AG10803 (cell line): ENCODE results near the gene C14orf119.
A peak's percentile ranks its signal among the peaks of the same experiment; 100 is the strongest.

Experiments used
- DNase-seq: peaks from one replicate; pipeline ENCODE4 v3.0.0; 2010; ENCODE audit warnings: low read depth
- H3K4me3 ChIP-seq: 2 replicates; pipeline ENCODE4 v1.5.1; 2011; ENCODE audit warnings: mild to moderate bottlenecking, low read length, control low read depth
- TF ChIP-seq, protein P1 (sequence below): conservative IDR thresholded peaks from 2 replicates; pipeline ENCODE4 v1.5.1; 2011; ENCODE audit warnings: mild to moderate bottlenecking, low read length, control low read depth, inconsistent platforms

C14orf119 gene

DNA sequence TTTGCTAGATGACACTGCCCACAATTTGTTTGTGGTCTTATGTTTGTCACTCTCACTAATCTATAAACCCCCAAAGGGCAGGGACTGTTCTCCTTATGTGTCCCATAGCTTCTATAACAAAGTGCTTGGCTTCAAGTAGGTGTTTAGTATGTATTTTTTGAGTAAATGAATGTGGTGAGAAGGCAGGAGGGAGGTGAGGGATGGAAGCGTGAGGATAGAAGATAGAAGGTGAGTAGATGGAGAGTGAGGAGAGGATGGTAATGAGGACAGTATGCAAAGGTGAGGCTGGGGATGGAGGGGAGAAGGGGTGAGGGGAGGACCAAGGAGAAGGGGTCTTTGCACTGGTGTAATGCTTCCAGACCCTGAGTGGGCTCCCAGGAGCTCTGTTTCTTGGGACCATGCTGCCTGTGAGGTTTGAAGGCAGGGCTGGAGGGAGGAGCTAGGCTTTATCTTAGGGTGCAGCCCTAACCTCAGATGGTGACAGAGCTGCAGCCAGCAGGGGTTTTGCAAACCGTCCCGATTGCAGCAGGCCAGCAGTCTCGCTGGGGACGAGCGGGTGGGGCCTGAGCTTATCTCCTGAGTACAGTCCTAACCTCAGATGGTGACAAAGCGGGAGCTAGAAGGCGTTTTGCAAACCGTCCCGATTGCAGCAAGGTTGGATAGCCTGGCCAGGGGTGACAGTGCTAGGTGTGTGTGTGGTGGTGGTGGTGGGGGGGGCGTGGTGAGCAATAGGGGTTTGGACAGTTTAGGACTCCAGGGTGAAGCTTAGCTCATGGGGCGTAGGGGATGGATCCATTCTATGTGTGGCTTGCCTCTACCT lies 17.3 kb downstream of the C14orf119 start:
- DNase-seq, result no peak
- no peak overlapping the region for H3K4me3 ChIP-seq
- TF ChIP-seq, protein P1, sequence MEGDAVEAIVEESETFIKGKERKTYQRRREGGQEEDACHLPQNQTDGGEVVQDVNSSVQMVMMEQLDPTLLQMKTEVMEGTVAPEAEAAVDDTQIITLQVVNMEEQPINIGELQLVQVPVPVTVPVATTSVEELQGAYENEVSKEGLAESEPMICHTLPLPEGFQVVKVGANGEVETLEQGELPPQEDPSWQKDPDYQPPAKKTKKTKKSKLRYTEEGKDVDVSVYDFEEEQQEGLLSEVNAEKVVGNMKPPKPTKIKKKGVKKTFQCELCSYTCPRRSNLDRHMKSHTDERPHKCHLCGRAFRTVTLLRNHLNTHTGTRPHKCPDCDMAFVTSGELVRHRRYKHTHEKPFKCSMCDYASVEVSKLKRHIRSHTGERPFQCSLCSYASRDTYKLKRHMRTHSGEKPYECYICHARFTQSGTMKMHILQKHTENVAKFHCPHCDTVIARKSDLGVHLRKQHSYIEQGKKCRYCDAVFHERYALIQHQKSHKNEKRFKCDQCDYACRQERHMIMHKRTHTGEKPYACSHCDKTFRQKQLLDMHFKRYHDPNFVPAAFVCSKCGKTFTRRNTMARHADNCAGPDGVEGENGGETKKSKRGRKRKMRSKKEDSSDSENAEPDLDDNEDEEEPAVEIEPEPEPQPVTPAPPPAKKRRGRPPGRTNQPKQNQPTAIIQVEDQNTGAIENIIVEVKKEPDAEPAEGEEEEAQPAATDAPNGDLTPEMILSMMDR, result no peak

DNA sequence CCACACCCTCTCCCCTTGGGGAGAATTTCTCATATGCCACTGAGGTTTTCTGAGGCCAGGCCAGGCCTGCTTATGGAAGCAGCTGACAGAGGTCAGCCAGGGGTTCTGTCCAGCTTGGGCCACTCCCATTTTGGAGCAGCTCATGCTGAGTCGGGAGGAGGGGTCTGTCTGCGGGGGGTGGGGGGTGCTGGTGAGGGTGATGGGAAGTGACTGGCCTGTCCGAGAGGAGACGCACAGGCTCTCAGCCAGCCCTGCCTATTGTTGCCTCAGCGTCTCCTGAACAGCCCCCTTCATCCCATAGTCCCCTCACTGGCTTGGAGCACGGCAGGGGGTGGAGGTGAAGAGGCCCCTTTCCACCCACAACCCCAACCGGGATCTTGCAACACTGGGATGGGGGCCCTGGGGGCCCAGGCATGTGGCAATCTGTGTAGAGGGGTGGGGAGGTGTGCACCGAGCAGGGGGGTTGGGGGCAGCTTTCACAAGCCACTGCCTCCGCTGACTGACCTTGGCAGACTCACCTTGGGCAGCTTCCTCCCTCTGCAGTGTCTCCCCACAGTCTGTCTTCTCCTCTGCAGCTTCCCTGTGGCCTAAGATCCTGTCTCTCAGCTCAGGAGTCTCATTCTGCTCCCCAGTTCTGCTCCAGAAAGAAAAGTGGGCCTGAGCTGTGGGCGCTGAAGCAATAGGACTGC lies 18.3 kb downstream of the C14orf119 start:
- TF ChIP-seq, protein P1, result no peak
- no peak for DNase-seq
- no peak overlapping the region for H3K4me3 ChIP-seq

DNA sequence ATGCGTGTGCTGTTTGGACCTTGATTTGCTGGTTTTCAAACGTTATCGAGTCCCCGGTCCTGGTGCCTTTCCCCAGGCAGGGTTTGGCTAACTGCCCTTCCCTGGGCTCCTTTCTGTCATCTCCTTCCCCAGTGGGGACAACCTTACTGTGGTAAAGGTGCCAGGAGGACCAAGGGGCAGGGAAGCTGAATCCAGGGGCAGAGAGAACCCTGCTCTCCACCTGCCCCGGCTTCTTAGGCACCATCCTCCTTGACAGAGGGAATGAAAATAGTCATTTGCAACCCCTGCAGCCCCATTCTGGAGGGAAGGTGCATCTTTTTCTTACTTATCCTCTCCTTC lies 18.8 kb downstream of the C14orf119 start:
- H3K4me3 ChIP-seq, result no peak overlapping the region
- DNase-seq, result no peak
- TF ChIP-seq, protein P1, result no peak

GRCh38 chr14:23114669-23115038 lies 19.3 kb downstream of the C14orf119 start:
- H3K4me3 ChIP-seq, result no peak overlapping the region
- TF ChIP-seq, protein P1, result 0 out of 2 replicates have a peak, but pooled peaks have one; percentile 17
- DNase-seq, result no peak

DNA sequence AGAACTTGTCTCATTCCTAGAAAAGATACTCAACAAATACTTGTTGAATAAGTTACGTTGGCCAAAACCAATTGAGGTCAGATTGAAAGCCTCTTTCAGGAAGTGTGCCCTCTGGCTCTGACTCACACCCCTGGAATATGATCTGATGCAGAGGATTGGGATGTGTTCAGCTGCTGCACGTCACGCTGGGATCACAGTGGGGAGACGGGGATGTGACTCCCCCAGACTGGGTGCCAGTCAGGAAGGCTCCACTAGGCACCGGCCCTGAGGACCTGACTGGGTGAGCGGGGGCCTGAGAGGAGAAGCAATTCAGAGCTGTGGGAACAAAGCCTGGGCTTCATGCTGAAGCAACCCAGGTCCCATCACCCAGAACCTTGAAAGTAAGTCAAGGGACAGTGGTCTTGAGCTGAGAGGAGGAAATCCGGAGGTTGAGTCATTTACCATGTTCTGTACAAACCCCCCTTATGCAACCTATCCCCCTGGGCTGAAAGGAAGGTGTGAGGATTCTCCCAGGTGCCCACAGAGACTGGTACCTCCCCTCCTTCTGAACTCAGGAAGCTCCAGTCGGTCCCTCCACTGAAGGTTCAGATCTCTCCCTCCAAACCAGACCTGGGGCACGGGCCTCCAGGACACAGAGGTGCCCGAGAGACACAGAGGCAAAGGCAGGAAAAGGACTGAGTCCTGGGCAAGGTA lies 19.9 kb downstream of the C14orf119 start:
- TF ChIP-seq, protein P1, result 0 out of 2 replicates have a peak, but pooled peaks have one; percentile 6
- DNase-seq, result peak; percentile 97
- no peak overlapping the region for H3K4me3 ChIP-seq

- DNase-seq, result no peak
- TF ChIP-seq, protein P1, result no peak
- H3K4me3 ChIP-seq, result no peak overlapping the region
Observed at GRCh38 chr14:23115918-23116317, 20.6 kb downstream of the C14orf119 start.
